Sigmoid colon (tissue), 7 donors: Measurements from ENCODE around the gene GSAP. TPM values are rescaled to one million over a fixed set of nuclear protein-coding genes. Genes with fewer than 3 reads are reported as not detected.

ENCODE experiments used
- DNase-seq: peaks from one replicate; pipeline ENCODE4 v3.0.0-alpha.2; 2019
- H3K27ac ChIP-seq, 4 donors: fragments of 200-600 bp; sonication (generic); one replicate each; pipeline ENCODE4 v1.5.1; 2016 to 2019; ENCODE audit warnings: mild to moderate bottlenecking in 1 of 4
- H3K27me3 ChIP-seq, 3 donors: fragments of 200-600 bp; sonication (generic); one replicate each; pipeline ENCODE4 v1.5.1; 2019; ENCODE audit warnings: mild to moderate bottlenecking in 1 of 3
- H3K36me3 ChIP-seq, 4 donors: fragments of 200-600 bp; sonication (generic); one replicate each; pipeline ENCODE4 v1.5.1; 2016 to 2019
- H3K4me1 ChIP-seq, 4 donors: fragments of 200-600 bp; sonication (generic); one replicate each; pipeline ENCODE4 v1.5.1; 2017 to 2019
- H3K4me3 ChIP-seq, 4 donors: fragments of 200-600 bp; sonication (generic); one replicate each; pipeline ENCODE4 v1.5.1; 2017 to 2019; ENCODE audit warnings: mild to moderate bottlenecking in 2 of 4, moderate library complexity in 1 of 4
- H3K9me3 ChIP-seq, 4 donors: fragments of 200-600 bp in 3 of 4; sonication (generic) in 3 of 4; one replicate each; pipeline versions ENCODE4 v1.5.1 to v1.6.1; 2013 to 2019
- EP300 ChIP-seq, 4 donors: sonication (generic); formaldehyde crosslinking; IDR thresholded peaks; one replicate each; pipeline ENCODE4 v1.6.1; 2017; ENCODE audit warnings: antibody characterized with exemption in 4 of 4
- POLR2A ChIP-seq, 2 donors: fragments of 450-650 bp; IDR thresholded peaks; one replicate each; pipeline ENCODE4 v1.6.1; 2016; ENCODE audit warnings: antibody characterized with exemption in 2 of 2, mild to moderate bottlenecking in 2 of 2, moderate library complexity in 2 of 2
- POLR2AphosphoS5 ChIP-seq, 4 donors: sonication (generic); formaldehyde crosslinking; IDR thresholded peaks; one replicate each; pipeline ENCODE4 v1.6.1; 2017; ENCODE audit warnings: antibody characterized with exemption in 4 of 4
- WGBS, 2 donors: extraction: QIAGEN DNeasy Blood & Tissue Kit; methylation state at CpG; one replicate each; pipeline ENCODE4 v1.1.7; 2013; 5-methylcytosine and 5-hydroxymethylcytosine counted together
- intact Hi-C: fragments of 100-400 bp; cut with DNase I; formaldehyde crosslinking; loops from one replicate; pipeline ENCODE4 v1.15.1; 2023
- polyA plus RNA-seq, 3 donors: library from polyadenylated mRNA; stranded (reverse); fragments of 200-250 nt; gene quantifications; one replicate each; pipeline ENCODE4 v1.2.3, GENCODE V29; 2013
- total RNA-seq, 4 donors: library from RNA; depleted of rRNA; stranded (reverse); fragments of >200 nt; gene quantifications; one replicate each; pipeline ENCODE4 v1.1.0, GENCODE V29; 2016
- TF ChIP-seq, protein P1 (sequence below), 4 experiments: fragments of 450-650 bp in 3 of 4; fragments of 200-600 bp in 1 of 4; IDR thresholded peaks; one replicate each; pipeline ENCODE4 v1.5.1; 2016 to 2019; ENCODE audit warnings: antibody characterized with exemption in 4 of 4, mild to moderate bottlenecking in 3 of 4, moderate library complexity in 2 of 4
- donor health status: healthy with polysubstance abuse.
- donor health status: Bipolar disorder and iron deficiency.
- donor health status: healthy.

The GSAP gene
- total and polyA plus RNA-seq, 7 donors: 3.6 to 30.2 (median 15.1) TPM

DNA sequence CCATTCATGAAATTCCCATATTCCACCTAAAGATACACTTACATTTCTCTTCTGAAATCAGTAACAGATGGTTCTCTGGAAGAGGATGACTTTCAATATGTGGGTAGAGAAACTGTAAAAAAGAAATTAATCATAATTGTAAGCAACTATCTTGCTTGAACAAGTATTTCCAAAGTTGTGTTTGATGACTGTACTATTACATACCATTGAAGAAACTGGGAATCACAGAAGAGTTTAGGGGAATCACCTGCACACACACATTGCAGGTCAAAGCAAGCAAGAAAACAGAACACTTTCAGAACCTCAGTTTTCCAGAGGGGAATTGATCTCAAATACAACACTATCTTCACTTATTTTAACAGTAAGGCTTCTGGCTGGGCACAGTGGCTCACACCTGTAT, 33.6 kb downstream of the GSAP start:
- no peaks in the 10 kb centered on the region for H3K4me1 ChIP-seq
- H3K27me3 ChIP-seq: no peaks in the 10 kb centered on the region
- intact Hi-C loops: no loop called here
- H3K4me3 ChIP-seq: no peak overlapping the region
- H3K27ac ChIP-seq: no peak overlapping the region
- TF ChIP-seq, protein P1, sequence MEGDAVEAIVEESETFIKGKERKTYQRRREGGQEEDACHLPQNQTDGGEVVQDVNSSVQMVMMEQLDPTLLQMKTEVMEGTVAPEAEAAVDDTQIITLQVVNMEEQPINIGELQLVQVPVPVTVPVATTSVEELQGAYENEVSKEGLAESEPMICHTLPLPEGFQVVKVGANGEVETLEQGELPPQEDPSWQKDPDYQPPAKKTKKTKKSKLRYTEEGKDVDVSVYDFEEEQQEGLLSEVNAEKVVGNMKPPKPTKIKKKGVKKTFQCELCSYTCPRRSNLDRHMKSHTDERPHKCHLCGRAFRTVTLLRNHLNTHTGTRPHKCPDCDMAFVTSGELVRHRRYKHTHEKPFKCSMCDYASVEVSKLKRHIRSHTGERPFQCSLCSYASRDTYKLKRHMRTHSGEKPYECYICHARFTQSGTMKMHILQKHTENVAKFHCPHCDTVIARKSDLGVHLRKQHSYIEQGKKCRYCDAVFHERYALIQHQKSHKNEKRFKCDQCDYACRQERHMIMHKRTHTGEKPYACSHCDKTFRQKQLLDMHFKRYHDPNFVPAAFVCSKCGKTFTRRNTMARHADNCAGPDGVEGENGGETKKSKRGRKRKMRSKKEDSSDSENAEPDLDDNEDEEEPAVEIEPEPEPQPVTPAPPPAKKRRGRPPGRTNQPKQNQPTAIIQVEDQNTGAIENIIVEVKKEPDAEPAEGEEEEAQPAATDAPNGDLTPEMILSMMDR (IDR thresholded peaks at IDR 0.05): no peak
- TF ChIP-seq EP300 (IDR thresholded peaks at IDR 0.05) (no peak), POLR2AphosphoS5 (IDR thresholded peaks at IDR 0.05) (no peak), POLR2A (IDR thresholded peaks at IDR 0.05) (no peak)
- no peaks in the 10 kb centered on the region for H3K9me3 ChIP-seq
- peaks cover 0 to 74% (median 0%) of the 10 kb centered on the region in 4 donors for H3K36me3 ChIP-seq
- DNase-seq: no peak

DNA sequence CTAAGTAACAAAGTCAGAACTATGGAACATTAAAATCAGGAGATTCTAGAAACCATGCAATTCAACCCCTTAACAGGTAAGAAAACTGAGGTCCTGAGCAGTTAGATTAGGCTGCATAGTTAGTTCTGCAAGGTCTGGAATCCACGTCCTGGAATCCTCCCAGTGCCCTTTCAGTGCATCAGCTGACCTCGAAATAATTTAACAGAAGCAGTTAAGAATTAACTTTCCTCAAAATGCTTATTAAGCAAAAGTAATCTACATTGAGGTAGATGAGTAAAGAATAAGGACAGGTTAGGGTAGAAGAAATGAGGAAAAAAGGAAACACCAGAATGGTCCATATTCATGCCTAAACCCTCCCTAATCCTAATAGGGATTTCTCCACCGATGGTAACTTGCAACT, 37.6 kb downstream of the GSAP start:
- H3K4me1 ChIP-seq: no peaks in the 10 kb centered on the region
- peaks cover 0 to 78% (median 10%) of the 10 kb centered on the region in 4 donors for H3K36me3 ChIP-seq
- no peak for DNase-seq
- 89 to 93% methylated on average over 3 of the region's 3 CpGs for WGBS, 2 donors
- H3K4me3 ChIP-seq: no peak overlapping the region
- TF ChIP-seq EP300 (IDR thresholded peaks at IDR 0.05): no peak
- TF ChIP-seq, protein P1 (IDR thresholded peaks at IDR 0.05): no peak
- TF ChIP-seq POLR2AphosphoS5 (IDR thresholded peaks at IDR 0.05): no peak
- no peak for TF ChIP-seq POLR2A (IDR thresholded peaks at IDR 0.05)
- H3K9me3 ChIP-seq: no peaks in the 10 kb centered on the region
- intact Hi-C loops: no loop called here
- no peak overlapping the region for H3K27ac ChIP-seq
- no peaks in the 10 kb centered on the region for H3K27me3 ChIP-seq

DNA sequence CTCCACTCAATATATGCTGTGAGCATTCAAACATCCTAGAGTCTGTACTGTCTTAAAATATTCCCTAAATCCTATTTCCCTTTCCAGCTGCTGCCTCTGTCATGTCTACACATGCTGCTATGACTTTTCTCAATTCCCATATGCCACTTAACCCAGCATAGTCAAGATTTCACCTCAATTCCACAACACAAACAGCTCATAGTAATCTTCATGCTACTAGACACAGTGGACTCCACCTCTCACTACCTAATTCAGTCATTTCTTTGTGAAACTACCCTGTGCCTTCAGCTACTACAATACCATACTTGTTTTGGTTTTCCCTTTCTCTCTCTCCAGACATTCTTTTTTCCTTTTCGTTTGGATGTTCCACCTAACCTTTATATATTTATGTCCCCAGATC, 45.5 kb downstream of the GSAP start:
- no peak overlapping the region for H3K4me3 ChIP-seq
- intact Hi-C loops: no loop called here
- H3K27me3 ChIP-seq: no peaks in the 10 kb centered on the region
- peaks cover 0 to 50% (median 6%) of the 10 kb centered on the region in 4 donors for H3K36me3 ChIP-seq
- H3K9me3 ChIP-seq: no peaks in the 10 kb centered on the region
- WGBS, 2 donors: 78 to 81% methylated on average over 1 of the region's 1 CpG
- DNase-seq: no peak
- no peak overlapping the region for H3K27ac ChIP-seq
- TF ChIP-seq POLR2AphosphoS5 (IDR thresholded peaks at IDR 0.05): no peak
- TF ChIP-seq EP300 (IDR thresholded peaks at IDR 0.05): no peak
- TF ChIP-seq, protein P1 (IDR thresholded peaks at IDR 0.05): no peak
- TF ChIP-seq POLR2A (IDR thresholded peaks at IDR 0.05): no peak
- no peaks in the 10 kb centered on the region for H3K4me1 ChIP-seq

DNA sequence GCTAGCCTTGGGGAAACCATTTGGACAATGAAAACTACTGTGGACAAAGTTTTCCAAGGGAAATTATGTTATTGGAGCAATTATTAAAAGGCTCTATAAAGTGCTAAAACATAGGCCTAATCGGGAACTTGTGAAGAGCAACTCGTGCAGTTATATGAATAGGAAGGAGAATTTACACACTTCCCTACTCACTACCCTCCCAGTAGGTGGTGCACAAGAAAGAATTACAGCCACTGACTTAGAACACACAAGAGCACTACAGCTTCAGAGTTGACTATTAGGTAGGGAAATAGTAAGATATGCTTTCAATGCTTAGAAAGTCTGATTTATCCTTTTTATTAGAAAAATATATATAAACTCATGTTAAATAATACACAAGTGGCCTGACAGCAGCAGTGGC, 47.2 kb downstream of the GSAP start:
- no peak for DNase-seq
- H3K9me3 ChIP-seq: no peaks in the 10 kb centered on the region
- 59 to 79% methylated on average over 2 of the region's 2 CpGs for WGBS, 2 donors
- no peaks in the 10 kb centered on the region for H3K27me3 ChIP-seq
- H3K27ac ChIP-seq: no peak overlapping the region
- no peaks in the 10 kb centered on the region for H3K4me1 ChIP-seq
- H3K36me3 ChIP-seq: peaks cover 0 to 34% (median 3%) of the 10 kb centered on the region in 4 donors
- TF ChIP-seq POLR2A (IDR thresholded peaks at IDR 0.05): no peak
- TF ChIP-seq, protein P1 (IDR thresholded peaks at IDR 0.05): no peak
- no peak for TF ChIP-seq POLR2AphosphoS5 (IDR thresholded peaks at IDR 0.05)
- TF ChIP-seq EP300 (IDR thresholded peaks at IDR 0.05): no peak
- H3K4me3 ChIP-seq: no peak overlapping the region
- intact Hi-C loops: no loop called here

DNA sequence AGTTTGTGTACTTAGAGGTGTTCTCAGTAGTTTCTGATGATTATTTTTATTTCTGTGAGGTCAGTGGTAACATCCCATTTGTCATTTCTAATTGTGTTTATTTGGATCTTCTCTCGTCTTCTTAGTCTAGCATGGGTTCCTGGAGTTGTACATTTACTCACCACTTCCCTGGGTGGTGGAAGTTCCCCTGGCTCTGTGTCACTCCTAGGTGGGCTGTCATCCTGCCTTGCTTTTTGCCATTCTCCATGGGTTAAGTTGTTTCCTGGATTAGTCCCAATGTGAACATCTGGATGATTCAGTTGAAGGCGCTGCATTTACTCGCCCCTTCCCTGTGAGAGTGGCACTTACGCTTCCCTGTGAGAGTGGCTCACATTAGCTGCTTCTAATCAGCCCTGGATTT, 48.2 kb downstream of the GSAP start:
- H3K36me3 ChIP-seq: peaks cover 0 to 25% (median 0%) of the 10 kb centered on the region in 4 donors
- no peaks in the 10 kb centered on the region for H3K27me3 ChIP-seq
- no peak overlapping the region for H3K27ac ChIP-seq
- DNase-seq: no peak
- 92 to 96% methylated on average over 4 of the region's 4 CpGs for WGBS, 2 donors
- intact Hi-C loops: no loop called here
- no peaks in the 10 kb centered on the region for H3K9me3 ChIP-seq
- TF ChIP-seq, protein P1 (IDR thresholded peaks at IDR 0.05): no peak
- TF ChIP-seq EP300 (IDR thresholded peaks at IDR 0.05) (no peak), POLR2AphosphoS5 (IDR thresholded peaks at IDR 0.05) (no peak), POLR2A (IDR thresholded peaks at IDR 0.05) (no peak)
- H3K4me1 ChIP-seq: no peaks in the 10 kb centered on the region
- H3K4me3 ChIP-seq: no peak overlapping the region
